RCC 7860 (cell line): Measurements from ENCODE around the gene TXNDC15.
"Not testable (repeated sequence)": the region's sequence is repeated elsewhere in the genome, so short reads cannot be mapped to it uniquely, and the experiment has no call there.

Experiments used
- DNase-seq: peaks from one replicate; pipeline ENCODE4 v3.0.0-alpha.2; 2015; ENCODE audit warnings: low spot score
- FAIRE-seq: peaks from 2 replicates; lab custom pipeline; 2012; peaks lifted over from hg19 to GRCh38; lab: Jason Lieb, UNC

Gene TXNDC15, protein sequence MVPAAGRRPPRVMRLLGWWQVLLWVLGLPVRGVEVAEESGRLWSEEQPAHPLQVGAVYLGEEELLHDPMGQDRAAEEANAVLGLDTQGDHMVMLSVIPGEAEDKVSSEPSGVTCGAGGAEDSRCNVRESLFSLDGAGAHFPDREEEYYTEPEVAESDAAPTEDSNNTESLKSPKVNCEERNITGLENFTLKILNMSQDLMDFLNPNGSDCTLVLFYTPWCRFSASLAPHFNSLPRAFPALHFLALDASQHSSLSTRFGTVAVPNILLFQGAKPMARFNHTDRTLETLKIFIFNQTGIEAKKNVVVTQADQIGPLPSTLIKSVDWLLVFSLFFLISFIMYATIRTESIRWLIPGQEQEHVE

GRCh38 chr5:134873987-134874830, at the start of gene TXNDC15:
Gene TXNDC15, plus strand, starts transcription at chr5:134874371. Its CDS starts 57 bp downstream, at chr5:134874428.
- FAIRE-seq = no peak
- peak; percentile 68 for DNase-seq

GRCh38 chr5:134824681-134825080, 49.5 kb upstream of the TXNDC15 start:
- DNase-seq (no peak), FAIRE-seq (no peak)

GRCh38 chr5:134825212-134825611, 49.0 kb upstream of the TXNDC15 start:
- no peak for DNase-seq
- no peak for FAIRE-seq

DNA sequence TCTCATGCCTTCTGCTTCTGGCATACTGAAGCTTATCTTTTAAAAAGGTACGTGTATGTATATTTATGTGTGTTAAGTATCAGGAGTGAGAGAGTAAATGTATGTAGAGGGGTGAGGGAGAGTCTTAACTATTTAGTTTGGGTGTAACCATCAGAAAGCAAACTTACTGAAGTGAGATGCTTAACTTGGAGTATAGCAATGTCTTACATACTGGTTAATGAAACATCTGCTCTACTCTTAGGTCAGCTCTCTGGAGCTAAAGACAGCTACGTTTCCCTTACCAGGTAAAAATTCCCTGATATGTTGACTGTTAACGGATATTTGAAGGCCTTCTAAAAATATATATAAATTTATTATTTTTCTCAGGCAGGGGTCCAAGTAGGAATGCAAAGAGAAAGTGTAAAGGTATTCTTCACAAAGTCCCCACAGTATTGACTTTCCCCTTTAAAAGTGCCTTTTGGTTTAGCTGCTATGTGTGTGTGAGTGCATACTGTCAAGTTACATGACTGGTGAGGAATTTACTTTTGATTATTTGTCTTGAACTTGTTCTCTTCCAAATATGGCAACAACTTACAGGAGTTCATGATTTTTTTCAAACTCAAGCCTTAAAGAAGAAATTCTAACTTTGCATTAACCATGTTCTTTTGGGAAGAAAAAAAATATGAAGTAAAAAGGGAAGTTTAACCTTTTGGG, 40.7 kb upstream of the TXNDC15 start:
- no peak for DNase-seq
- no peak for FAIRE-seq

DNA sequence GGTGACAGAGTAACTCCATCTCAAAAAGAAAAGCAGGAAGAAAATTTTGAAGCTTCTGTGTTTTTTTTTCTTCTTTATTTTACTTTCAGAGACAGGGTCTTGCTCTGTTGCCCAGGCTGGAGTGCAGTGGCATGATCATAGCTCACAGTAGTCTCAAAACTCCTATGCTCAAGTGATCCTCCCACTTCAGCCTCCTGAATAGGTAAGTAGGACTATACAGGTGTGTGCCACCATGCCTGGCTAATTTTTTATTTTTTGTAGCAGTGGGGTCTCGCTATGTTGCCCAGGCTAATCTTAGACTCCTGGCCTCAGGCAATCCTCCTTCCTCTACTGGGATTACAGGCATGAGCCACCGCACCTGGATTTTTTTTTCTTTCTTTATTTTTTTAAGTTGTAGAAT, 38.5 kb upstream of the TXNDC15 start:
- FAIRE-seq = no peak

GRCh38 chr5:134837530-134838181, 36.5 kb upstream of the TXNDC15 start:
- FAIRE-seq (no peak), DNase-seq (no peak)

More for the DNA sequence above, 38.5 kb upstream of the TXNDC15 start:
- no peak for DNase-seq

DNA sequence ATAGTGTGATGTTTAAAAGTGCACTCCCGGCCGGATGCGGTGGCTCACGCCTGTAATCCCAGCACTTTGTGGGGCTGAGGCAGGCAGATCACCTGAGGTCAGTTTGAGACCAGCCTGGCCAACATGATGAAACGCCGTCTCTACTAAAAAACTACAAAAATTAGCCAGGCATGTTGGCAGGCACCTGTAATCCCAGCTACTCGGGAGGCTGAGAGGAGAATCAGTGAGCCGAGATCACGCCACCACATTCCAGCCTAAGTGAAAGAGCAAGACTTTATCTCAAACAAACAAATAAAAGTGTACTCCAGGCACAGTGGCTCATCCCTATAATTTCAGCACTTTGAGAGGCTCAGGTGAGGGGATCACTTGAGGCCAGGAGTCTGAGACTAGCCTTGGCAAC, 35.8 kb upstream of the TXNDC15 start:
- DNase-seq, FAIRE-seq: not testable (repeated sequence)

GRCh38 chr5:134840811-134841210, 33.4 kb upstream of the TXNDC15 start:
- DNase-seq (no peak), FAIRE-seq (no peak)

DNA sequence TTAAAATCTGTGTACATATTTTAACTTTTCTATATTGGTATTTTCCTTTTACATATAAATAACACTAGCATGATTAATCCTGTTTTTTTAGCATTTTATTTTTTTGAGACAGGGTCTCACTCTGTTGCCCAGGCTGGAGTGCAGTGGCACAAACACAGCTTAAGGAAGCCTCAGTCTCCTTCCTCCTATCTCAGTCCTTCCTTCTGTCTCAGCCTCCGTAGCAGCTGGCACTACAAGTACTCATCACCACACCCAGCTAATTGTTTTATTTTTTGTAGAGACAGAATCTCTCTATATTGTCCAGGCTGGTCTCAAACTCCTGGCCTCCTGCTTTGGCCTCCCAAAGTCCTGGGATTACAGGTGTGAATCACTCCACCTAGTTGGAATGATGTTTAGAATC, 29.9 kb upstream of the TXNDC15 start:
- FAIRE-seq (no peak), DNase-seq (no peak)

GRCh38 chr5:134845335-134845851, 28.8 kb upstream of the TXNDC15 start:
- DNase-seq (no peak), FAIRE-seq (no peak)

DNA sequence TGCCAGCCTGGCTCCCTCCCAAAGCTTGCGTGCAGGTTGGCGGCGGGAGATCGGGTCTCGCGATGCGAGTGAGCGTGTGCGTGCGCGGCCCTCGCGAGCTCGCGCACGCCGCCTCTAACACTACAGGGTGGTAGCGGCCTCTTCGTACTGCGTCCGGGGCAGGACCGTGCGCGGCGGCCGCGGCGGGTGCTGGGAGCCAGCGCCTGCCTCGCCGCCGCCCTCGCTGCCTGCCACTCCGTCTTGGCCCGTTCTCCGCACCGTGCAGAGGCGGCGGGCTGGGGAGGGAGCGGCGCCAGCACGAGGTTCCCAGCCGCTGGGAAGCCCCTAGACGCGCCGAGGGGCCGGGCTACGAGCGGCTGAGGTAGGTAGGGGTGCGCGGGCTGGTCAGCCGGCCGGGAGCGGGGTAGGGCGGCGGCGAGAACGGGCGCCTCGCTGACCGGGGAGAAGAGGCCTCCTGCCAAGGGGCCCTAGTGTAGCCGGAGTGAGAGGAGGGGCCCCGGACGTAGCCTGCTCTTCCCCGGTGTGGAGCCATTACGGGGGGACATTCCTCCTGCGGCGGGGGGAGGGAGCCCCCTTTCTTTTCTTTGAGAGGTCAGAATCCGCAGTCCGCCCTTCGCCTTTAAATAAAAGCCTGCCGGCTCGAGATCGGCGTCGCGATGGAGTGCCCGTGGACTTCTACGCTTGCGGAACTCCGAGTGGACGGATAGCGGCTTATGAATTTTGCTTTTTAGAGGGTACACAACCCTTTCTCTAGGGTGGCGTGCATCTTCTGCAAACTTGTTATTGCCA, 28.1 kb upstream of the TXNDC15 start, which contains the start of gene C5orf24:
TSS of gene C5orf24 (plus strand) at position 117 of the 789 bp plus-strand sequence. CDS start 8,933 bp downstream, outside the sequence.
- no peak for FAIRE-seq

GRCh38 chr5:134846641-134846960, 27.6 kb upstream of the TXNDC15 start:
- FAIRE-seq (no peak), DNase-seq (no peak)

More for the DNA sequence above, 28.1 kb upstream of the TXNDC15 start, which contains the start of gene C5orf24:
- peak; percentile 91 for DNase-seq

- not testable (repeated sequence) for DNase-seq, FAIRE-seq
These were observed 24.7 kb upstream of the TXNDC15 start for GRCh38 chr5:134849434-134849933.

DNA sequence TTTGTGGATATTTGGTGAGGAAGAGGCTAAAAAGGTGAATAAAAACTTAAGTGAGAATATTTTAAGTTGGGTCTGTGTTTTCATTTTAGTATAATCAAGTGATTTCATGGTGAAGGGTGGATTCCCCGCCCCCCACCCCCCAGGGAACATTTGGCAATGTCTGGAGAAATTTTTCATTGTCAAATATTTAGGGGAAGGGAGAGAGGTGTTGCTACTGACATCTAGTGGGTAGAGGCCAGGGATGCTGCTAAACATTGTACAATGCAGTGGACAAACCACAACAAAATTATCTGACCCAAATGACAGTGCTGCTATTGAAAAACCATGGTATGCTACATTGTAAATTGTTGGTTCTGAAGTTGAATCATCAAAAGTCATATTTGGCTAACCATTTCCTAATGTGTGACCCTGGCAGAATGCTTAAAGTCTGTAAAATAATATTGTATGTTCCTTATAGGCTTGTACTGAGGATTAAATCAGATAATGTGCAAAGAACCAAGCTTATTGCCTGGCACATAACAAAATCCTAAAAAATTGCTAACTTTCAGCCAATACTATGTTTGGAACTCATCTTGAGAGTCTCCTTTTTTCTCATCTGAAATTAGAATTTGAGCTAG, 22.8 kb upstream of the TXNDC15 start:
- DNase-seq (no peak), FAIRE-seq (no peak)

DNA sequence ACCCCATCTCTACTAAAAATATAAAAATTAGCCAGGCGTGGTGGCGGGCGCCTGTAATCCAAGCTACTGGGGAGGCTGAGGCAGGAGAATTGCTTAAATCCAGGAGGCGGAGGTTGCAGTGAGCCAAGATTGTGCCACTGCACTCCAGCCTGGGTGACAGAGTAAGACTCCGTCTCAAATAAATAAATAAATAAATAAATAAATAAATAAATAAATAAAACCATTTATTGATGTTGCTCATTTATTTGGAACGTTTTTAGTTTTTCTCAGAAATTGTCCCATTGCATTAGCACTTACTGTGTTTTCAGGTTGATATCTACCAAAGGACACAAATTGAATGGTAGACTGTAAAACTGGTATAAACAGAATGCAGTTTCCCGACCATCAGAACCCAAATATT, 17.7 kb upstream of the TXNDC15 start:
- FAIRE-seq, DNase-seq: not testable (repeated sequence)

GRCh38 chr5:134857401-134857800, 16.8 kb upstream of the TXNDC15 start:
- no peak for FAIRE-seq
- DNase-seq = no peak

DNA sequence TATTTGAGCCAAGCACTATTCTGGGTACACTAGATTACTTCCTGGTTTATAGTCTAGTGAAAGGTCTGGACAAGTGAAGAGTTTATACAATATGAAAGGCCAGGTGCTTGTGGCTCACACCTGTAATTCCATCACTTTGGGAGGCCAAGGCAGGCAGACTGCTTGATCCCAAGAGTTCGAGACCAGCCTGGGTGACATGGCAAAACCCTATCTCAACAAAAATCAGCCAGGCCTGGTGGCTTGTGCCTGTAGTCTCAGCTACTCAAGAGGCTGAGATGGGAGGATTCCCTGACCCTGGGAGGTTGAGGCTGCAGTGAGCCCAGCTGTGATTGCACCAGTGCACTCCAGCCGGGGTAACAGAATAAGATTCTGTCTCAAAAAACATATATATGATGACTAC, 9.5 kb upstream of the TXNDC15 start:
- no peak for DNase-seq
- no peak for FAIRE-seq

- DNase-seq = no peak
- FAIRE-seq = no peak
These were observed 677 bp upstream of the TXNDC15 start for GRCh38 chr5:134873494-134873893.
